SK-N-SH (cell line): Measurements from ENCODE around the gene LRMDA.

Source experiments
- EP300 ChIP-seq, 2 experiments: IDR thresholded peaks; 2 replicates each; pipeline versions ENCODE4 v1.4.0 to v1.6.1; 2012; ENCODE audit warnings: borderline replicate concordance in 1 of 2, low read depth in 1 of 2, low read length in 1 of 2
- GABPA ChIP-seq: IDR thresholded peaks from 2 replicates; pipeline ENCODE4 v1.4.0; 2012; ENCODE audit warnings: low read depth, mild to moderate bottlenecking
- POLR2AphosphoS5 ChIP-seq: IDR thresholded peaks from 2 replicates; pipeline ENCODE4 v1.6.1; 2012; ENCODE audit warnings: low read depth, low read length
- RFX5 ChIP-seq: IDR thresholded peaks from 2 replicates; pipeline ENCODE4 v1.6.1; 2012; ENCODE audit warnings: mild to moderate bottlenecking, improper control_type of control experiment, low read length
- RXRA ChIP-seq: IDR thresholded peaks from 2 replicates; pipeline ENCODE4 v1.4.0; 2012; ENCODE audit warnings: low read depth, mild to moderate bottlenecking, borderline replicate concordance
- YY1 ChIP-seq: IDR thresholded peaks from 2 replicates; pipeline ENCODE4 v1.4.0; 2012; ENCODE audit warnings: low read depth, mild to moderate bottlenecking
- TF ChIP-seq, protein P1 (sequence below): fragments of 200-600 bp; sonication (generic); IDR thresholded peaks from 2 replicates; pipeline ENCODE4 v1.6.1; 2017; ENCODE audit warnings: antibody characterized with exemption, mild to moderate bottlenecking, moderate library complexity
- TF ChIP-seq, protein P2 (sequence below): IDR thresholded peaks from 2 replicates; pipeline ENCODE4 v1.6.1; 2012; ENCODE audit warnings: mild to moderate bottlenecking, low read depth, low read length, moderate library complexity

DNA sequence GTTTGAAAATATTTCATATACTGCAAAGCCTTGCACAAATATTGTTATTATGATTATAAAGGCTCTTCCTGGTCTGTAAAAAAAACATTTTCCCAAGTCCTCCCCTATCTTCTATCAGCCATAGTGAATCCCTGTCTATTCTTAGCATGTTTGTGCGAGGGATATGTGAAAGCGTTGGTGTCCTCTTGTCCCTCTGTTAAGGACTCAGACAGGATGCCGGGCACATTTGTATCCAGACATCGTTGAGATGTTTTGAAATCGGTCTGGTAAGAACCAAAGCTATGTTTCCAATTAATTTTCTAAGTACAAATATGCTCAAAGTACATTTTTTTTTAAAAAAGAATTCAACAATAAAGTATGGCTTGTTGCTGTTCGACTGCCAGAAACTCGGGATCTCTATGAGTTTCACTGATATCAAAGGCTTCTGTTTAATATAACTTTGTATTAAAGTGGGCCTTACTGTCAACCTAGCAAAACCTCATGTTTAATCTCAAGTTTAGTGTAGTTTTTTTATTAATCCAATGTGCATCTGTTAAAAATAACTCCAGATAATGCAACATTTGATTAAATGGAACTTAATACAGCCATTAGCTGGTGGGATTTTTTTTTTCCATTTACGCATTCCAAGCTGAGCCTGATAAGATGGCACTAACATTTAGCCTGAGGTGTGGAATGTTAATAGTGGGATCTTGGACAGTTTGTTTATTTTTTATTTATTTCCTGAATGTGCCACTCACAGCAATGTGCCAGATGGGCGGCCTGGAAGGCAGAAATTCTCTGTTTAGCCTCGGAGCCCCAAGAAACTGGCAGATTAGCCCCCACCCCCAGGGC, 754.3 kb downstream of the LRMDA start:
- TF ChIP-seq RXRA, result no peak
- TF ChIP-seq, protein P1, sequence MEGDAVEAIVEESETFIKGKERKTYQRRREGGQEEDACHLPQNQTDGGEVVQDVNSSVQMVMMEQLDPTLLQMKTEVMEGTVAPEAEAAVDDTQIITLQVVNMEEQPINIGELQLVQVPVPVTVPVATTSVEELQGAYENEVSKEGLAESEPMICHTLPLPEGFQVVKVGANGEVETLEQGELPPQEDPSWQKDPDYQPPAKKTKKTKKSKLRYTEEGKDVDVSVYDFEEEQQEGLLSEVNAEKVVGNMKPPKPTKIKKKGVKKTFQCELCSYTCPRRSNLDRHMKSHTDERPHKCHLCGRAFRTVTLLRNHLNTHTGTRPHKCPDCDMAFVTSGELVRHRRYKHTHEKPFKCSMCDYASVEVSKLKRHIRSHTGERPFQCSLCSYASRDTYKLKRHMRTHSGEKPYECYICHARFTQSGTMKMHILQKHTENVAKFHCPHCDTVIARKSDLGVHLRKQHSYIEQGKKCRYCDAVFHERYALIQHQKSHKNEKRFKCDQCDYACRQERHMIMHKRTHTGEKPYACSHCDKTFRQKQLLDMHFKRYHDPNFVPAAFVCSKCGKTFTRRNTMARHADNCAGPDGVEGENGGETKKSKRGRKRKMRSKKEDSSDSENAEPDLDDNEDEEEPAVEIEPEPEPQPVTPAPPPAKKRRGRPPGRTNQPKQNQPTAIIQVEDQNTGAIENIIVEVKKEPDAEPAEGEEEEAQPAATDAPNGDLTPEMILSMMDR, result no peak
- TF ChIP-seq GABPA, result no peak
- no peak for TF ChIP-seq YY1
- TF ChIP-seq POLR2AphosphoS5, result peak; percentile 52; the same call in 1 of the 2 replicates
- TF ChIP-seq, protein P2, sequence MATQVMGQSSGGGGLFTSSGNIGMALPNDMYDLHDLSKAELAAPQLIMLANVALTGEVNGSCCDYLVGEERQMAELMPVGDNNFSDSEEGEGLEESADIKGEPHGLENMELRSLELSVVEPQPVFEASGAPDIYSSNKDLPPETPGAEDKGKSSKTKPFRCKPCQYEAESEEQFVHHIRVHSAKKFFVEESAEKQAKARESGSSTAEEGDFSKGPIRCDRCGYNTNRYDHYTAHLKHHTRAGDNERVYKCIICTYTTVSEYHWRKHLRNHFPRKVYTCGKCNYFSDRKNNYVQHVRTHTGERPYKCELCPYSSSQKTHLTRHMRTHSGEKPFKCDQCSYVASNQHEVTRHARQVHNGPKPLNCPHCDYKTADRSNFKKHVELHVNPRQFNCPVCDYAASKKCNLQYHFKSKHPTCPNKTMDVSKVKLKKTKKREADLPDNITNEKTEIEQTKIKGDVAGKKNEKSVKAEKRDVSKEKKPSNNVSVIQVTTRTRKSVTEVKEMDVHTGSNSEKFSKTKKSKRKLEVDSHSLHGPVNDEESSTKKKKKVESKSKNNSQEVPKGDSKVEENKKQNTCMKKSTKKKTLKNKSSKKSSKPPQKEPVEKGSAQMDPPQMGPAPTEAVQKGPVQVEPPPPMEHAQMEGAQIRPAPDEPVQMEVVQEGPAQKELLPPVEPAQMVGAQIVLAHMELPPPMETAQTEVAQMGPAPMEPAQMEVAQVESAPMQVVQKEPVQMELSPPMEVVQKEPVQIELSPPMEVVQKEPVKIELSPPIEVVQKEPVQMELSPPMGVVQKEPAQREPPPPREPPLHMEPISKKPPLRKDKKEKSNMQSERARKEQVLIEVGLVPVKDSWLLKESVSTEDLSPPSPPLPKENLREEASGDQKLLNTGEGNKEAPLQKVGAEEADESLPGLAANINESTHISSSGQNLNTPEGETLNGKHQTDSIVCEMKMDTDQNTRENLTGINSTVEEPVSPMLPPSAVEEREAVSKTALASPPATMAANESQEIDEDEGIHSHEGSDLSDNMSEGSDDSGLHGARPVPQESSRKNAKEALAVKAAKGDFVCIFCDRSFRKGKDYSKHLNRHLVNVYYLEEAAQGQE, result no peak
- TF ChIP-seq EP300 (IDR thresholded peaks at IDR 0.05; ENCODE audit: borderline replicate concordance in 1 of 2, low read depth in 1 of 2, low read length in 1 of 2), result peak in 1 of 2 experiments; percentile 92; a peak in 2 of 4 replicates
- no peak for TF ChIP-seq RFX5
